Vagina (tissue), 2 donors: ENCODE data around the gene DSTYK. TPM values are rescaled to one million over a fixed set of nuclear protein-coding genes. Genes with fewer than 3 reads are reported as not detected.

Source experiments
- DNase-seq, 2 donors: peaks; one replicate each; pipeline ENCODE4 v3.0.0-alpha.2; 2017; ENCODE audit errors: extremely low spot score in 2 of 2
- H3K27ac ChIP-seq: fragments of 200-600 bp; sonication (generic); one replicate; pipeline ENCODE4 v1.5.1; 2019
- H3K27me3 ChIP-seq: fragments of 200-600 bp; sonication (generic); one replicate; pipeline ENCODE4 v1.5.1; 2019
- H3K36me3 ChIP-seq, 2 donors: fragments of 200-600 bp; sonication (generic); one replicate each; pipeline ENCODE4 v1.5.1; 2017 to 2019
- H3K4me1 ChIP-seq: fragments of 200-600 bp; sonication (generic); one replicate; pipeline ENCODE4 v1.5.1; 2019
- H3K4me3 ChIP-seq, 2 donors: fragments of 200-600 bp; sonication (generic); 1 replicate in 1 of 2; 2 replicates in 1 of 2; pipeline ENCODE4 v1.5.1; 2016 to 2019
- H3K9me3 ChIP-seq: fragments of 200-600 bp; sonication (generic); one replicate; pipeline ENCODE4 v1.5.1; 2019
- CTCF ChIP-seq, 3 experiments: fragments of 450-650 bp in 2 of 3; fragments of 200-600 bp in 1 of 3; sonication (generic) in 1 of 3; IDR thresholded peaks; one replicate each; pipeline ENCODE4 v1.5.1; 2017 to 2019; ENCODE audit warnings: antibody characterized with exemption in 3 of 3, mild to moderate bottlenecking in 2 of 3, moderate library complexity in 2 of 3
- POLR2A ChIP-seq, 2 donors: fragments of 450-650 bp; IDR thresholded peaks; one replicate each; pipeline ENCODE4 v1.6.1; 2017; ENCODE audit warnings: antibody characterized with exemption in 2 of 2, mild to moderate bottlenecking in 2 of 2, moderate library complexity in 2 of 2
- POLR2AphosphoS5 ChIP-seq, 2 donors: sonication (generic); formaldehyde crosslinking; IDR thresholded peaks; one replicate each; pipeline ENCODE4 v1.9.0; 2017; ENCODE audit warnings: antibody characterized with exemption in 2 of 2, mild to moderate bottlenecking in 2 of 2, low read depth in 1 of 2; ENCODE audit not compliant: insufficient read depth in 1 of 2
- intact Hi-C: fragments of 100-400 bp; cut with DNase I; formaldehyde crosslinking; loops from one replicate; pipeline ENCODE4 v1.15.1; 2023
- total RNA-seq: library from RNA; depleted of rRNA; stranded (reverse); fragments of >200 nt; gene quantifications from one replicate; pipeline ENCODE4 v1.2.3, GENCODE V29; 2016

Gene DSTYK
- total RNA-seq, 1 donor from 2014 or later = 12.0 TPM

DNA sequence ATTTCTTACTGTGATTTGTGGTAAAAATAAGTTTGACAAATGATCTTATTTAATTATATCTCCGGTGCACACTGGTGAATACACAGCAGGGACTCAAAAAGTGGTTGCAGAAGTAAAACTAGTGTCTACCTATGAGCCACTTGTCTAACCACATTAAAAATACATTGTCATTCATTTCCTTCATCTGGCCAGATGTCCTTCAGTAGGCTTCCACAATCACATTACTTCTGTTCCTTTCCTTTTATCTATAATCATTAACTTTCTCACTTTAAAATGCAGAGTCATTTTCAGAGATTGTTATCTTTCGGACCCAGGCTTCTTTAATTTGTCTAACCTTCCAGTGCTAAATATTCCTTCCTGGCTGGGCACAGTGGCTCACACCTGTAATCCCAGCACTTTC is 92.8 kb downstream of the DSTYK start:
- H3K9me3 ChIP-seq = no peaks in the 10 kb centered on the region
- no peak overlapping the region for H3K4me3 ChIP-seq
- intact Hi-C loops = loop anchor here (10.0 kb wide), 1 partner anchor 136 kb away; no protein-coding TSS in a partner anchor
- peaks cover 0 to 11% of the 10 kb centered on the region in 2 donors for H3K36me3 ChIP-seq
- H3K27me3 ChIP-seq = no peaks in the 10 kb centered on the region
- no peak for DNase-seq
- no peak overlapping the region for H3K27ac ChIP-seq
- H3K4me1 ChIP-seq = peaks cover 40% of the 10 kb centered on the region
- no peak for TF ChIP-seq CTCF (IDR thresholded peaks at IDR 0.05)

GRCh38 chr1:205111354-205111753 is 100.1 kb downstream of the DSTYK start:
- H3K36me3 ChIP-seq = peaks cover 0 to 35% of the 10 kb centered on the region in 2 donors
- no peaks in the 10 kb centered on the region for H3K27me3 ChIP-seq
- TF ChIP-seq POLR2AphosphoS5 (IDR thresholded peaks at IDR 0.05; ENCODE audit: insufficient read depth in 1 of 2, low read depth in 1 of 2) = no peak
- no peak for TF ChIP-seq POLR2A (IDR thresholded peaks at IDR 0.05)
- no peak for TF ChIP-seq CTCF (IDR thresholded peaks at IDR 0.05)
- H3K9me3 ChIP-seq = no peaks in the 10 kb centered on the region
- H3K4me3 ChIP-seq = no peak overlapping the region
- DNase-seq = no peak
- no peak overlapping the region for H3K27ac ChIP-seq
- intact Hi-C loops = loop anchor here (10.0 kb wide), 1 partner anchor 143 kb away; no protein-coding TSS in a partner anchor
- no peaks in the 10 kb centered on the region for H3K4me1 ChIP-seq

- no peaks in the 10 kb centered on the region for H3K4me1 ChIP-seq
- TF ChIP-seq POLR2A (IDR thresholded peaks at IDR 0.05) = no peak
- TF ChIP-seq CTCF (IDR thresholded peaks at IDR 0.05) = no peak
- TF ChIP-seq POLR2AphosphoS5 (IDR thresholded peaks at IDR 0.05; ENCODE audit: insufficient read depth in 1 of 2, low read depth in 1 of 2) = no peak
- peaks cover 0 to 51% of the 10 kb centered on the region in 2 donors for H3K36me3 ChIP-seq
- no peak overlapping the region for H3K4me3 ChIP-seq
- no peak for DNase-seq
- no peaks in the 10 kb centered on the region for H3K27me3 ChIP-seq
- no peaks in the 10 kb centered on the region for H3K9me3 ChIP-seq
- intact Hi-C loops = loop anchor here (10.0 kb wide), 1 partner anchor 145 kb away; no protein-coding TSS in a partner anchor
- no peak overlapping the region for H3K27ac ChIP-seq
Measured at GRCh38 chr1:205109711-205110110, 101.8 kb downstream of the DSTYK start.

- Histone ChIP-seq H3K27me3 (no peaks in the 10 kb centered on the region), H3K27ac (no peak overlapping the region), H3K4me3 (no peak overlapping the region), H3K9me3 (no peaks in the 10 kb centered on the region), H3K36me3 (peaks cover 0 to 51% of the 10 kb centered on the region in 2 donors), H3K4me1 (no peaks in the 10 kb centered on the region)
- TF ChIP-seq CTCF (IDR thresholded peaks at IDR 0.05) (no peak), POLR2AphosphoS5 (IDR thresholded peaks at IDR 0.05; ENCODE audit: insufficient read depth in 1 of 2, low read depth in 1 of 2) (no peak), POLR2A (IDR thresholded peaks at IDR 0.05) (no peak)
- DNase-seq = no peak
- intact Hi-C loops = no loop called here
Measured at GRCh38 chr1:205109269-205109668, 102.2 kb downstream of the DSTYK start.

- no peak for DNase-seq
- Histone ChIP-seq H3K4me1 (no peaks in the 10 kb centered on the region), H3K4me3 (no peak overlapping the region), H3K27me3 (no peaks in the 10 kb centered on the region), H3K9me3 (no peaks in the 10 kb centered on the region), H3K27ac (no peak overlapping the region), H3K36me3 (peaks cover 0 to 51% of the 10 kb centered on the region in 2 donors)
- intact Hi-C loops = no loop called here
- TF ChIP-seq POLR2AphosphoS5 (IDR thresholded peaks at IDR 0.05; ENCODE audit: insufficient read depth in 1 of 2, low read depth in 1 of 2) (no peak), POLR2A (IDR thresholded peaks at IDR 0.05) (no peak), CTCF (IDR thresholded peaks at IDR 0.05) (no peak)
Measured at GRCh38 chr1:205108464-205108863, 103.0 kb downstream of the DSTYK start.
